Ovary (tissue), 3 donors: ENCODE results near the gene DUSP22.

Source experiments
- EP300 ChIP-seq: sonication (generic); formaldehyde crosslinking; IDR thresholded peaks from one replicate; pipeline ENCODE4 v1.6.1; 2017; ENCODE audit warnings: antibody characterized with exemption
- POLR2A ChIP-seq: fragments of 450-650 bp; IDR thresholded peaks from one replicate; pipeline ENCODE4 v1.6.1; 2017; ENCODE audit warnings: antibody characterized with exemption, mild to moderate bottlenecking, moderate library complexity
- TF ChIP-seq, protein P1 (sequence below), 3 donors: fragments of 450-650 bp in 2 of 3; fragments of 200-600 bp in 1 of 3; IDR thresholded peaks; one replicate each; pipeline versions ENCODE4 v1.5.1 to v1.8.0; 2016 to 2022; ENCODE audit warnings: antibody characterized with exemption in 3 of 3, mild to moderate bottlenecking in 1 of 3
- donor health status: DM: no; HTN: no; CAD: no.

DNA sequence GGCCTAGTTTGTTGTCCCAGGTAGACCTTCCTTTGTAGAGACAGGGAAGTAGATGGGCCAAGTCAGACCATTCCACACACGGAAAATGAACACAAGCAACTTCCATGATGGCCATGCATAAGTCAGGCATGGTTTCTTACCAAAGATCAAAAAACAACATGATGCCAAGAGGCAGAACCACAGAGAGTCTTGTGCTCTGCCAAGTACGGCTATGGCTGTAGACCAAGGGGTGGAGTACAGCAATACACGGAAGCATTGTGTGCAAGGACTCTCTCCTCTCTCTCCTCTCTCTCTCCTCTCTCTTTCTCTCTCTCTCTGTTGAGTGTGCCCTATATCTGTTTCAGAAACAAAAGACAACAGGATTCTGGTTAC is 4.8 kb upstream of the DUSP22 start:
- TF ChIP-seq, protein P1, sequence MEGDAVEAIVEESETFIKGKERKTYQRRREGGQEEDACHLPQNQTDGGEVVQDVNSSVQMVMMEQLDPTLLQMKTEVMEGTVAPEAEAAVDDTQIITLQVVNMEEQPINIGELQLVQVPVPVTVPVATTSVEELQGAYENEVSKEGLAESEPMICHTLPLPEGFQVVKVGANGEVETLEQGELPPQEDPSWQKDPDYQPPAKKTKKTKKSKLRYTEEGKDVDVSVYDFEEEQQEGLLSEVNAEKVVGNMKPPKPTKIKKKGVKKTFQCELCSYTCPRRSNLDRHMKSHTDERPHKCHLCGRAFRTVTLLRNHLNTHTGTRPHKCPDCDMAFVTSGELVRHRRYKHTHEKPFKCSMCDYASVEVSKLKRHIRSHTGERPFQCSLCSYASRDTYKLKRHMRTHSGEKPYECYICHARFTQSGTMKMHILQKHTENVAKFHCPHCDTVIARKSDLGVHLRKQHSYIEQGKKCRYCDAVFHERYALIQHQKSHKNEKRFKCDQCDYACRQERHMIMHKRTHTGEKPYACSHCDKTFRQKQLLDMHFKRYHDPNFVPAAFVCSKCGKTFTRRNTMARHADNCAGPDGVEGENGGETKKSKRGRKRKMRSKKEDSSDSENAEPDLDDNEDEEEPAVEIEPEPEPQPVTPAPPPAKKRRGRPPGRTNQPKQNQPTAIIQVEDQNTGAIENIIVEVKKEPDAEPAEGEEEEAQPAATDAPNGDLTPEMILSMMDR (IDR thresholded peaks at IDR 0.05), result no peak
- TF ChIP-seq POLR2A (no peak), EP300 (no peak)
